ENCODE results near the gene PHF21A.

DNA sequence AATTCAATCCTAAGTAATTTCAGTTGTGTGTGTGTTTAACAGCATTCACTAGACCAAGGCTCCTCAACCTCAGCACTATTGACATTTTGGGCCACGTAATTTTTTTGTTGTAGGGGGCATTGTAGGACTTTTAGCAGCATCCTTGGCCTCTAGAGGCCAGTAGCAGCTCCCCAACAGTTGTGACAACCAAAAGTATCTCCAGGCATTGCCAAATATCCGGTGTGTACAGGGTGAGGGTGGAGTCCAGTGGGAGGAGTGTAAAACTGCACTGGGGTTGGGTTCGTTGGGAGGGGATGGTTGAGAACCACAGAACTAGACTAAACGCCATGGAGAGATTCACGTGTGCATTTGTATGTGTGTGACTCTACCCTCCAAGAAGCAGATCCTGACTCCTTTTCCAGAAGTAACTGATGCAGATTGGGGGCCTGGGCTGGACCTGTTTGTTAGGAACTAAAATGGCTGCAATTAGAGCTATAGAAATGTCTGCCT, 5.9 kb upstream of the PHF21A start:
- TF ChIP-seq, protein P1, sequence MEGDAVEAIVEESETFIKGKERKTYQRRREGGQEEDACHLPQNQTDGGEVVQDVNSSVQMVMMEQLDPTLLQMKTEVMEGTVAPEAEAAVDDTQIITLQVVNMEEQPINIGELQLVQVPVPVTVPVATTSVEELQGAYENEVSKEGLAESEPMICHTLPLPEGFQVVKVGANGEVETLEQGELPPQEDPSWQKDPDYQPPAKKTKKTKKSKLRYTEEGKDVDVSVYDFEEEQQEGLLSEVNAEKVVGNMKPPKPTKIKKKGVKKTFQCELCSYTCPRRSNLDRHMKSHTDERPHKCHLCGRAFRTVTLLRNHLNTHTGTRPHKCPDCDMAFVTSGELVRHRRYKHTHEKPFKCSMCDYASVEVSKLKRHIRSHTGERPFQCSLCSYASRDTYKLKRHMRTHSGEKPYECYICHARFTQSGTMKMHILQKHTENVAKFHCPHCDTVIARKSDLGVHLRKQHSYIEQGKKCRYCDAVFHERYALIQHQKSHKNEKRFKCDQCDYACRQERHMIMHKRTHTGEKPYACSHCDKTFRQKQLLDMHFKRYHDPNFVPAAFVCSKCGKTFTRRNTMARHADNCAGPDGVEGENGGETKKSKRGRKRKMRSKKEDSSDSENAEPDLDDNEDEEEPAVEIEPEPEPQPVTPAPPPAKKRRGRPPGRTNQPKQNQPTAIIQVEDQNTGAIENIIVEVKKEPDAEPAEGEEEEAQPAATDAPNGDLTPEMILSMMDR (IDR thresholded peaks at IDR 0.05; ENCODE audit: insufficient read depth, low read length, poor library complexity, severe bottlenecking), result peak; percentile 34
- no peak for TF ChIP-seq EZH2phosphoT487 (conservative IDR thresholded peaks at IDR 0.05; ENCODE audit: low read length)
